Vagina (tissue), 2 donors: ENCODE measurements around the gene RASGRP1. TPM values are rescaled to one million over a fixed set of nuclear protein-coding genes. Genes with fewer than 3 reads are reported as not detected.

Experiments
- DNase-seq, 2 donors: peaks; one replicate each; pipeline ENCODE4 v3.0.0-alpha.2; 2017; ENCODE audit errors: extremely low spot score in 2 of 2
- H3K27ac ChIP-seq: fragments of 200-600 bp; sonication (generic); one replicate; pipeline ENCODE4 v1.5.1; 2019
- H3K27me3 ChIP-seq: fragments of 200-600 bp; sonication (generic); one replicate; pipeline ENCODE4 v1.5.1; 2019
- H3K36me3 ChIP-seq, 2 donors: fragments of 200-600 bp; sonication (generic); one replicate each; pipeline ENCODE4 v1.5.1; 2017 to 2019
- H3K4me1 ChIP-seq: fragments of 200-600 bp; sonication (generic); one replicate; pipeline ENCODE4 v1.5.1; 2019
- H3K4me3 ChIP-seq, 2 donors: fragments of 200-600 bp; sonication (generic); 1 replicate in 1 of 2; 2 replicates in 1 of 2; pipeline ENCODE4 v1.5.1; 2016 to 2019
- H3K9me3 ChIP-seq: fragments of 200-600 bp; sonication (generic); one replicate; pipeline ENCODE4 v1.5.1; 2019
- POLR2A ChIP-seq, 2 donors: fragments of 450-650 bp; IDR thresholded peaks; one replicate each; pipeline ENCODE4 v1.6.1; 2017; ENCODE audit warnings: antibody characterized with exemption in 2 of 2, mild to moderate bottlenecking in 2 of 2, moderate library complexity in 2 of 2
- POLR2AphosphoS5 ChIP-seq, 2 donors: sonication (generic); formaldehyde crosslinking; IDR thresholded peaks; one replicate each; pipeline ENCODE4 v1.9.0; 2017; ENCODE audit warnings: antibody characterized with exemption in 2 of 2, mild to moderate bottlenecking in 2 of 2, low read depth in 1 of 2; ENCODE audit not compliant: insufficient read depth in 1 of 2
- intact Hi-C: fragments of 100-400 bp; cut with DNase I; formaldehyde crosslinking; loops from one replicate; pipeline ENCODE4 v1.15.1; 2023
- total RNA-seq: library from RNA; depleted of rRNA; stranded (reverse); fragments of >200 nt; gene quantifications from one replicate; pipeline ENCODE4 v1.2.3, GENCODE V29; 2016
- TF ChIP-seq, protein P1 (sequence below), 3 experiments: fragments of 450-650 bp in 2 of 3; fragments of 200-600 bp in 1 of 3; sonication (generic) in 1 of 3; IDR thresholded peaks; one replicate each; pipeline ENCODE4 v1.5.1; 2017 to 2019; ENCODE audit warnings: antibody characterized with exemption in 3 of 3, mild to moderate bottlenecking in 2 of 3, moderate library complexity in 2 of 3

RASGRP1 gene
- total RNA-seq, 1 donor from 2014 or later, result 8.8 TPM

DNA sequence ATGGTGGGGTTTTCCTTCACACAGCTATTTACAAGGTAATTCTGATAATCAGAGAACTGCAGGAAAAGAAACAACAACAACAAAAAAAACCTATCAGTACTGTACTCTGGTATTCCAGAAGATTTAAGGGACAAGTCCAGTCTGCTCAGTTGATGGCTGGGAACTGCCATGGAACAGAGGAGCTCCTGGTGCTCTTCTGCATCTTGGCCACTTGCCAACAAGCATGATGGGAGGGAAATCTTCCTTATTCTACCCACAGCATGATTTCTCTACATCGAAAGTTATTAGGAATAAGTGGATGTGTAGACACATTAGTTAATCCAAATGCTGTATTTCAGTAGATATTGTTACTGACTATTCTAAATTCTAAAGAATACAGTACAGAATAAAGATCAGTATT is 51.7 kb downstream of the RASGRP1 start:
- DNase-seq, result no peak
- intact Hi-C loops, result no loop called here
- Histone ChIP-seq H3K9me3 (no peaks in the 10 kb centered on the region), H3K36me3 (no peaks in the 10 kb centered on the region), H3K27ac (no peak overlapping the region), H3K4me3 (no peak overlapping the region), H3K27me3 (no peaks in the 10 kb centered on the region), H3K4me1 (no peaks in the 10 kb centered on the region)
- TF ChIP-seq POLR2A (IDR thresholded peaks at IDR 0.05) (no peak), POLR2AphosphoS5 (IDR thresholded peaks at IDR 0.05; ENCODE audit: insufficient read depth in 1 of 2, low read depth in 1 of 2) (no peak)
- TF ChIP-seq, protein P1, sequence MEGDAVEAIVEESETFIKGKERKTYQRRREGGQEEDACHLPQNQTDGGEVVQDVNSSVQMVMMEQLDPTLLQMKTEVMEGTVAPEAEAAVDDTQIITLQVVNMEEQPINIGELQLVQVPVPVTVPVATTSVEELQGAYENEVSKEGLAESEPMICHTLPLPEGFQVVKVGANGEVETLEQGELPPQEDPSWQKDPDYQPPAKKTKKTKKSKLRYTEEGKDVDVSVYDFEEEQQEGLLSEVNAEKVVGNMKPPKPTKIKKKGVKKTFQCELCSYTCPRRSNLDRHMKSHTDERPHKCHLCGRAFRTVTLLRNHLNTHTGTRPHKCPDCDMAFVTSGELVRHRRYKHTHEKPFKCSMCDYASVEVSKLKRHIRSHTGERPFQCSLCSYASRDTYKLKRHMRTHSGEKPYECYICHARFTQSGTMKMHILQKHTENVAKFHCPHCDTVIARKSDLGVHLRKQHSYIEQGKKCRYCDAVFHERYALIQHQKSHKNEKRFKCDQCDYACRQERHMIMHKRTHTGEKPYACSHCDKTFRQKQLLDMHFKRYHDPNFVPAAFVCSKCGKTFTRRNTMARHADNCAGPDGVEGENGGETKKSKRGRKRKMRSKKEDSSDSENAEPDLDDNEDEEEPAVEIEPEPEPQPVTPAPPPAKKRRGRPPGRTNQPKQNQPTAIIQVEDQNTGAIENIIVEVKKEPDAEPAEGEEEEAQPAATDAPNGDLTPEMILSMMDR (IDR thresholded peaks at IDR 0.05), result no peak

DNA sequence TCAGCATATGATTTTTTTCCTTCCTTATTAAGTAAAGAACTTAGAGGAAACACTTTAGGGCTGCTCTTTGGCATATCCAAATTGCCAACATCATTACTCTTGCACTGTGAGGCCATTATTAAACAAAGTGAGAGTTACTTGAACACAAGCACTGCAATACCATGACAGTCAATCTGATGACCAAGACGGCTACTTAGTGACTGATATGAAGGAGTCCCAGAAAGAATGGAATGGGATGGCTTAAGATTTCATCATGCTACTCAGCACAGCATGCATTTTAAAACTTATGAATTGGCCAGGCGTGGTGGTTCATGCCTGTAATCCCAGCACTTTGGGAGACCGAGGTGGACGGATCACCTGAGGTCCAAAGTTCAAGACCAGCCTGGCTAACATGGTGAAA is 55.5 kb downstream of the RASGRP1 start:
- intact Hi-C loops, result no loop called here
- no peaks in the 10 kb centered on the region for H3K27me3 ChIP-seq
- H3K36me3 ChIP-seq, result no peaks in the 10 kb centered on the region
- no peak for DNase-seq
- no peak overlapping the region for H3K4me3 ChIP-seq
- TF ChIP-seq POLR2A (IDR thresholded peaks at IDR 0.05), result no peak
- no peak for TF ChIP-seq POLR2AphosphoS5 (IDR thresholded peaks at IDR 0.05; ENCODE audit: insufficient read depth in 1 of 2, low read depth in 1 of 2)
- TF ChIP-seq, protein P1 (IDR thresholded peaks at IDR 0.05), result no peak
- H3K4me1 ChIP-seq, result no peaks in the 10 kb centered on the region
- no peaks in the 10 kb centered on the region for H3K9me3 ChIP-seq
- no peak overlapping the region for H3K27ac ChIP-seq

DNA sequence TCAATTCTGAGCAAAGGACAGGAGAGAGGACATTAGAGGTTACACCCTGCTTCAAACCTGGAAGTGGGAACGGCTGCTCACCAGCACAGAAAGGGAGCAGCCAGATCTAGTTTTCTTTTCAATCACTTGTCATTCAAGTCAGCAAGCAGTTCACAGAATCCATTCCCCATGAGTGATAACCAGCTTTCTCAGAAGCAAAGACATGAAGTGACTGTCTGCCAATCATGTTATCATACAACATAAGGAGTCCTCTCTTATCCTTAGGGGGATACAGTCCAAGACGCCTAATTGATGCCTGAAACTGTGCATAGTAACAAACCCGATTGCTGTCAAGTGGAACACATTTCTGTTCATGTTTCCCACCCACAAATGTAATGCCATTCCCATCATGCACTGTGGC is 56.0 kb downstream of the RASGRP1 start:
- no peak for DNase-seq
- intact Hi-C loops, result no loop called here
- TF ChIP-seq, protein P1 (IDR thresholded peaks at IDR 0.05), result no peak
- TF ChIP-seq POLR2AphosphoS5 (IDR thresholded peaks at IDR 0.05; ENCODE audit: insufficient read depth in 1 of 2, low read depth in 1 of 2), result no peak
- no peak for TF ChIP-seq POLR2A (IDR thresholded peaks at IDR 0.05)
- Histone ChIP-seq H3K36me3 (no peaks in the 10 kb centered on the region), H3K27ac (no peak overlapping the region), H3K4me1 (no peaks in the 10 kb centered on the region), H3K9me3 (no peaks in the 10 kb centered on the region), H3K4me3 (no peak overlapping the region), H3K27me3 (no peaks in the 10 kb centered on the region)

DNA sequence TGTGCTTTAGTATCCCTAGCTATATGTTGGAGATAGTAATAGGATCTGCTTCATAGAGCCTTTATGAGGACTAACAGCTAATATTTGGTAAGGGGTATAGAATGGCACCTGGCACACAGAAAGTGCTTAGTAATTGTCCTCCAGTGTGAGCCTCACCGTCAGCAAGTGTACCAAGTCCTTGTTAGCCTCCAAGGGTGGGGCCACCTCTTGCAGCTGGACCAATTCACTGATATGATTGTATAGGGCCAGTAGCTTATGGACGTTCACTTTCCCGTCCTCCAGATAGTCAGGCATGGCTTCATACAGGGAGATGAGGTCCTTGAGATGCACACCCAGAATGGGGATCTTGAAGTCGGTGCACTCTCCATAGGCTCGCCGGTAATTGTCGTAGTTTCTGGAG is 57.0 kb downstream of the RASGRP1 start:
- no peak for DNase-seq
- no peaks in the 10 kb centered on the region for H3K27me3 ChIP-seq
- H3K27ac ChIP-seq, result no peak overlapping the region
- intact Hi-C loops, result no loop called here
- H3K4me1 ChIP-seq, result no peaks in the 10 kb centered on the region
- no peak overlapping the region for H3K4me3 ChIP-seq
- TF ChIP-seq, protein P1 (IDR thresholded peaks at IDR 0.05), result no peak
- TF ChIP-seq POLR2A (IDR thresholded peaks at IDR 0.05) (no peak), POLR2AphosphoS5 (IDR thresholded peaks at IDR 0.05; ENCODE audit: insufficient read depth in 1 of 2, low read depth in 1 of 2) (no peak)
- no peaks in the 10 kb centered on the region for H3K36me3 ChIP-seq
- H3K9me3 ChIP-seq, result no peaks in the 10 kb centered on the region

DNA sequence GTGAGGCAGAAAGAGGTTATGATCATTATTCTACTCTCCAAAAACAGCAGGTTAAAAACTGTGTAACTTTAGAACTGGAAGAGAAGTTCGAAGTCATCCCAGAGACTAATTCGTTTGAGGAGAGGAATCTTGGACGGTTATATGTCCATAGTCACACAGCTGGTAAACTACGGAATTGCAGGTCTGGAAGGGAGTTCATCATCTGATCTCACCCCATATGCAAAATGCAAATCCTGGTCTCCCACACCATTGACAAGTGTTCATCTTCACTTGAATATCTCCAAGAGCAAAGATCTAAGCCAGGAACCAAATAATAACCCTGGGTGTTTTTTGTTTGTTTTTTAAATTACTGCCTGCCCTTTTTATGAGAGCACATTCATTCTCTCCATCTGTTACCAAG is 57.6 kb downstream of the RASGRP1 start:
- Histone ChIP-seq H3K27ac (no peak overlapping the region), H3K27me3 (no peaks in the 10 kb centered on the region), H3K4me3 (no peak overlapping the region), H3K4me1 (no peaks in the 10 kb centered on the region), H3K9me3 (no peaks in the 10 kb centered on the region), H3K36me3 (no peaks in the 10 kb centered on the region)
- intact Hi-C loops, result no loop called here
- no peak for DNase-seq
- TF ChIP-seq, protein P1 (IDR thresholded peaks at IDR 0.05), result no peak
- TF ChIP-seq POLR2AphosphoS5 (IDR thresholded peaks at IDR 0.05; ENCODE audit: insufficient read depth in 1 of 2, low read depth in 1 of 2), result no peak
- no peak for TF ChIP-seq POLR2A (IDR thresholded peaks at IDR 0.05)
